GM21717 (cell line): ENCODE results near the gene TIMM10.
A peak's percentile ranks its signal among the peaks of the same experiment; 100 is the strongest.

Experiments
- ATAC-seq: cut with Tn5 transposase; IDR thresholded peaks from one replicate; pipeline ENCODE4 v1.9.1; 2021; ENCODE audit warnings: mild to moderate bottlenecking, moderate library complexity; ENCODE audit not compliant: unreplicated experiment

Gene TIMM10

DNA sequence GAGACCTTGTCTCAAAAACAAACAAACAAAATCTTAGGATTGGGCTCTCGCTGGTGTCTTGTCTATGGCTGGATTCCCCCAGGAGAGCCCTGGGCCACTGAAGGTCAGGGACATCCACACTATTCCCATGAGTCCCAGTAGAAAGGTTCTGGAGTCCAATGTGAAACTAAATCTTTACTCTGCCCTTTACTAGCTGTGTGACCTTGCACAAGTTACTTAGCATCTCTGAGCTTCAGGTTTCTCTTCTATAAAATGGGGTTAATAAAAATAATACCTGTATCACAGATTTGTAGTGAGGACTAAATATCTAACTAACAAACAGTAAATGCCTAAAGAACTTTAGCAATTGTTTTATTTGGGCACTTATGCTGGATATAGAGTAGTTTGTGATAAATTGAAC lies 24.0 kb downstream of the TIMM10 start:
- ATAC-seq = no peak

DNA sequence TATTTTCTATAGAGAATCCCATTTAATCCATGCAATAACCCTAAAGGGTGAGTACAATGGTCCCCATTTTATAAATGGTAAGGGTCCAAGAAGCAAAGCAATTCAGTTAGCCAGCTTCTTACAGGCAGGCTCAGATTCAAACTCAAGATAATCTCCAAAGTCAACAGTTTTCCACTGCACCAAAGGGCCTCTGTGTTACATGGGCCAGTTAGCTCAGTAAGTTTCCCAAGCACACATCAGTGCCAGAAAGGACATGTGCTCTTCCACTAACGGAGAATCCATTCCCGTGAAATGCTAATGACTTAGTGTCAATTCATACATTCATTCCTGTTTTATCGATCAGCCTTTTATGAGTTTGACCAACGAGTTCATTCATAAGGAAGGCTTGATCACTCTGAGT lies 26.0 kb downstream of the TIMM10 start:
- no peak for ATAC-seq

DNA sequence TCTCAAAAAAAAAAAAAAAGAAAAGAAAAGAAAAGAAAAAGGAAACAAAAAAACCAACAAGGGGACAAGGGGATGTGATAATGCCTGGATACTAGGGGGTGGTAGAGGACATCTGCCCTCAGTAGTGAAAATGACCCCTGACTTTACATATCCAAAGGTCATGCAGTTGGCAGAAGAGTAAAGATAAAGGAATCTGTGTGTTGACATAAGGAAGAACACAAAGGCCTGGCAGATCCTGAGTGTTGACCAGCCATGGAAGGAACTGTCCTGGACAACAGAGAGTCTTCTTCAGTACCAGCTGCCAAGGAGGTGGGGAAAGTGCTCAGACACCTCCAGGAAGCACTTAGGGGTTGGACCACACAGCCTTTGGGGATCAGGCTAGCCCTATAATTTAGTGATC lies 27.7 kb downstream of the TIMM10 start:
- no peak for ATAC-seq

DNA sequence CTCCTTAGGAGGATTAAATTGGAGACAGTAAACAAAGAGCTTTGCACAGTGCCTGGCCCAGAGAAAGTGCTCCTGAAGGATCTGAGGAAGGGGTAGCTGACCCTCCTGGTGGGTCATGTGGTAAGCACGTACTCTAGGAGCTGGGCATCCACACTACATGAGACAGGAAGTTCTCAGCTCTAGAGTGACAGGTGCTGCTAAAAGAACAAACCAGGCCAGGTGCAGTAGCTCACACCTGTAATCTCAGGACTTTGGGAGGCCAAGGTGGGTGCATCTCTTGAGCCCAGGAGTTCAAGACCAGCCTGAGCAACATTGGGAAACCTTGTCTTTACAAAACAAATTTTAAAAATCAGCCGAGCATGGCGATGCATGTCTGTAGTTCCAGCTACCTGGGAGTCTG lies 28.2 kb downstream of the TIMM10 start:
- ATAC-seq = no peak

DNA sequence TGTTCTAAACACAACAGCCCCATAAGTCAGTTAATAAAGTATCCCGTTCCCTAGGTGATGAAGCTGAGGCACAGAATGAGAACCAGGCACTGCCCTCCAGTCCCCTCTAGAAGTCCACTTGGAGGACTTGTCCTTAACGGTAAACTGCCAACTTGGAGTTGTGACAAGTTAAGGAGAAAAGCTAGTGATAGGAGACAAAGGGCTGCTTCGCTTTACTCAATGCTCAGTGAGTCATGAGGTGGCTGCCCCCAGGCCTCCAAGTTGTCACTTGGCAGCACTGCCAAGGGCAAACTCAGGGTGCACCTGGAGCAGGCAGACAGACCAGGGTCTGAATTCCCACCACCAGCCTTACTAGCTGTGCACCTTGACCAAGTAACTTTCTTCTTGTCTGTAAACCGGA lies 28.6 kb downstream of the TIMM10 start:
- no peak for ATAC-seq

DNA sequence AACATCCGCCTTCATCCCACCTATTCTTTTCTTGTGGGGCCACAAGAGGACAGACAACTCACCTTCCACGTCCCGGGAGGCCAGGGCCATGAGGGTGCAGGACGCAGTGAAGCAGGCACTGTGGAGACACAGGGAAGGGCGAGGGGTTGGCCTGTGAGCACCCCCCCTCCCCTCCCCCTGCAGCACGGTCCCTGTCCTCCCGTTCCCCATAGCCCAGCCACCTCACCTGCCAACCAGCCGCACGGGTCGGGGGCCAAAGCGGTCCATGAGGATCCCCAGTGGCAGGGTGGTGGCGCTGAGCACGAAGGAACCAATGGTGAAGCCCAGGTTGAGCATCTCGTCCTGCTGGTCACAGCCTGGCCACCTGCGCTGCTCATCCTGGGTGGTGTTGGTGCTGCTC lies 29.6 kb downstream of the TIMM10 start:
- no peak for ATAC-seq

DNA sequence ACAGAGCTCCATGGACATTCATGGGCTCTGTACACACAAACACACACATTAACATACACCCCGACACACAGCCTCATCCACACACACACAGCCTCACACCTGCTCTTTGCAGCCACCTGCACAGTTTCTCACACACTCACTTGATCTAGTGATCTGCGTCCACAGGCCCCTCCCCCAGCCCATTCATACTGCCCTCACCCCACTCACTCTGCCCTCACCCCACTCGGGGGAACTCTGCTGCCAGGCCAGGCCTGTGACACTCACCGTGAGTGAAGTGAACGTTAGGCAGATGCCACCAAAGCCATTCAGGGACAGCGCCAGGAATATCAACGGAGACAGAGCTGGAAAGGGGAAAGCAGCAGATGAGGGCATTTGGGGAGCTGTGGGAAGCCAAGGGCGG lies 30.0 kb downstream of the TIMM10 start:
- no peak for ATAC-seq

DNA sequence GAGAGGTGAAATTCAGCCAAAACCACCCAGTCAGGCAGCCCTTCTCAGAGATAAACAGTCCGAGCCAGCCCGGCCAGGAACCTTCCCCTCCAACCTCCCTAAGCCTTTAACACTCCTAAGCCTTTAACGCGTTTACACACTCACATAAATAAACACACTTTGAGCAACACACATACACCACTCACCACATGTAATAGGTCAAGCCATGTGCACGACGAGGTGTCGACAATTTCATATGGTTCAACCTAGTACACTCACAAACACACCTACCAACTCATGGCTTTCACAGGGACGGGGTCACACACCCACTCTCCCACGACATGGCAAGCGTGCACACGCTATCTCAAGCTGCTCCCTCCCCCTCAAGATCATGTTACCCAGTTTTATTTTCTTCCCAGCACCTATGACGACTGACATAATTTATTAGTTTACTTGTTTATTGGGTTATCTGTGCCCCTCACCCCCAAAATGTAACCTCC lies 30.5 kb downstream of the TIMM10 start:
- no peak for ATAC-seq

DNA sequence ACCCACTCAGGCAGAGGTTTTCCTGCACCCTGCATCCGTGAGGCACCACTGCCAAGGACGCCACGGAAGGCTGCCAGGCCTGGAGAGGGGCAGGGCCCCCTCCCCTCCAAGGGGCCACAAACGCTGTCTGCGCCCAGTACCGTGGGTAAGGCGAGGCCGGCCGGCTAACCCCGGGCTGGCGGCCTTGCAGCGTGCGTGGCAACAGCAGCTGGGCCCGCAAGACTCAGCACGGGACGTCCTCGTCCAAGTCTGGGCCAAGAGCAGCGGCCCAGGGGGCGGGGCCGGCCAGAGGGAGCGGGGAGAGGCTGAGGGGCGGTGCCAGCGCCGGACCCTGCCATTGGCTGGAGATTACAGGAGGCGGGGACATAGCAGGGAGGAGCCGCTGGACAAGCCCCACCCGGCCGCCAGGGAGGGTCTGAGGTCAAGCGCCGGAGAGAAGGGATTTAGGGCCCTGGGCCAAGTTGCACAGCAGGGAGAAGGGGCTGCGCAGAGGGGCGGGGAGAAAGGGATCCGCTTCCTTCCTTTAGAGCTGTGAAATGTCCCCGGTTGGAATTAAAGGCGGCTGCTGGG lies 31.1 kb downstream of the TIMM10 start:
- no peak for ATAC-seq

DNA sequence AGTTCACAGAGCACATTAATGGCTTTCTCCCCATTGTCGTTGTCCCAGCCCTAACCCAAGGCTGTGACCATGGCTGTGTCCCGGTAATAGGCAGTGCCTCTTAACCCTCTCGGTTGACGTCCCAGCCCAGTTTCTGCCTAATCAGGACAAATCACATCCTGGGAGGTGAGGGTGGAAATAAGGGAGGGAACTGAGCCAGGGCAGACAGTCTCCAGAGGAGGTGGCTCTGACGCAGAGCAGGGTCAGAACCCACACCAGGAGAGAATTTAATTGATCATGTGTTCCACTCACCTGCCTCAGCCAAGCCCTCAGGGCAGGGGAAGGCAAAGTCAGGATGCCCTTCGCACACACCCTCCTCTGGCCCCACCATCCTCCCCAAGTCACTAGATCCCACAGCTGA lies 32.0 kb downstream of the TIMM10 start:
- ATAC-seq = no peak

DNA sequence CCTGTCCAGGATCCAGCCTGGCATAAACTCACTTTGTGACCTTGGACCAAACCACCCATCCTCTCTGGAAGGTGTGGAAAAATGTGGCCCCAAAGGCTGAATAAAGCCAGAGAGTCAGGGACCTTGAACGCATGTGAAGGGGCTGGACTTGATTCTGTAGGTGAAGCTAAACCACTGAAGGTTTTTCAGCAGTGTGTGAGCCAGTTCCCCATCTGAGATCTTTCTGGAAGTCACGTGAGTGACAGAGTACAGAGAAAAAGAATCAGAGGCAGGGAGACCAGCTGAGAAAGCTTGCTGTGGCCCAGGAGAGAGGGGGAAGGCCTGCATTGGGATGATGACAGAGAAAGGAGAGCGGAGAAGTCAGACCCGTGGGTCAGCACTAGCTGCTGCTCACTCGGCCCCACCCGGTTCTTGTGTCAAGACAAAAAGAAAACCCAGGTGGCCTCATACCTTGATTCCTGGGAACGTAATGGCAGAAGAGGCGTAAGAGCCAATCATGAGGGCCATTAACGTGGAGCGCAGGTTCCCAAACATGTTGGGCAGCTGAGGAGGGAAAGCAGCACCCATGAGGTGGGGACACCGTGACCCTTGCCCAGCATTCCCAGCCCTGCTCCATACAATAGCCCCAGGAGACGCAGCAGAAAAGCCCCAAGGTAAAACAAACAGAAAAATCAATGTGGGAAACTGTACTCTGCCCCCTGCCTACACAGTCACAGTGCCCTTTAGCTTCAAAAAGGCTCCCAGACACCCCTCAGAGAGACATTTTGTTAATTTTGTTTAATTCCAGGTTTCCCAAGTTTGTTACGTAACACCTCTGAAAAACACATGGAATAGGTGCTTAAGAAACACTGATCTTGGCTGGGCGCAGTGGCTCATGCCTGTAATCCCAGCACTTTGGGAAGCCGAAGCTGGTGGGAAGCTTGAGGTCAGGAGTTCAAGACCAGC lies 33.0 kb downstream of the TIMM10 start:
- ATAC-seq = no peak

DNA sequence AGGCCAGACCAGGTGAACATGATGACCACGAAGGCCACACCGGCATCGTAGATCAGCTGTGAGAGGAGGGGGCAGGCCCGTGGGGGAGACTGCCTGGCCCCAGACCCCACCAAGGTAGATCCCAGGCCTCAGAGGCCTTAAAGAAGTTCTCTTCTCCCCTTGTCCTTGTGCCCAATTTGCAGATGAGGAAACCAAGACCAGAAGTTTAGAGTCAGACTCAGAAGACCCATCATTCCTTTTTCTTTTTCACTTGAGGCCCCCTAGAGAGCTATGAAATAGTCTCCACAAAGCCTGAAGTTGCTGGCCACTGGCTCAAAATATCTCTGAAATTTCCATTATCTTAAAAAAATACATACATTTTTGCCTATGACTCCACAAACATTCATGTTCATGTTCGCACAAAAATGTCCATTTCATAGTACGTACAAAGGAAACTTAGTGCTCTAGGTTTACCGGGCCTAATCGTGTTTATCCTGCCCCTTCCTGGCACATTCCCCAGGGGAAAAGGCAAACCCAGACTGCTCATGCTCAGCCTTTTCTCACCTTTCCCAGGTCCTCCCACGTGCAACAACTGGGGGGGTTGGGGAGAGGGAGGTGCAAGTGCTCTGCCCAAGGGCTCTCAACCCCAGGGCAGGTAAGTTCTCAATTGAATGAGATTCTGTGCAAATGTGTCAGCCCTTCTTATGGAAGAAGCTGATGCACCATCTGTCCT lies 34.3 kb downstream of the TIMM10 start:
- ATAC-seq = no peak

DNA sequence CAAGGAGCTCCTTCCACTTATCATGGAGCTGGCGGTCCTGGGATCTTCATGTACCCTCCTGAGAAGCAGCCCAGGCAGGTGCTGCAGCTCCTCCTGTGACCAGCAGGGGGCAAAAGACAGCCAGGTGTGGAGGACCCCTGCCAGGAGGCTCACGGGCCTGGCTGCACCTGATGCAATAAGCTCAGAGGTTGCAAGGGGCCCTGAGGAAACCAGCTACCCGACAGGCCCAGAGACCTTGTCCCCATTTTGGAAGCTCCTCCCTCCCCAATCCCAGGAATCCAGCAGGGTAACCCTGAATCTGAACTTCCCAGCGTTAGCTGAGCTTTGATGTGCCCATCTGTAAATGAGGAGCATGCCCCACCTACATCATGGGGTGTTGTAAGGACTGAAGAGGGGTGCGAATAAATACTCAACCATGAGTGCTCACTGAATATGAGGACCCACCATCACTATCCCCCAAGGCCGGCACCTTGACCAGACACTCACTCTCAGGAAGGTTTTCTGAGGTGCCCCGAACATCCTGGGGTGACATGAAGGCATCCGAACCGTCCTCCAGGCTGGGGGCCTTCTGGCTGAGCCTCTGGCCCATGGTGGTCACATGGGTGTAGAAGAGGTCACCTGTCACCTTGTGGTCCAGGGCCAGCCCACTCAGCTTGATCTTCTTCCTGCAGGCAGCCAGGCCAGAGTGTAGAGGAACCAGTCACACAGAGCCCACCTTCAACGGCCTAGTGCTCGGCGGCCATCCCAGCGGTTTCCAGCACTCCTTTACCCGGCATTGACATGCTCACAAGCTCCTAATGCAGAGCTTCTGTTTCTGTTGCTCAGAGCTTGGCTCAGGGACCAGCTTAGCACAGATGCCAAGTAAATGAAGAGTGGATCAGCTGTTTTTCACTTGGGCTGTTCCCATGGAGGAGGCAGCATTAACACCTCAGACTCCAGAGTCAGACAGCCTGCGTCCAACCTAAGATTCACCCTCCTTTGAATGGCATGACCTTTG lies 36.7 kb downstream of the TIMM10 start:
- peak; percentile 76 for ATAC-seq

DNA sequence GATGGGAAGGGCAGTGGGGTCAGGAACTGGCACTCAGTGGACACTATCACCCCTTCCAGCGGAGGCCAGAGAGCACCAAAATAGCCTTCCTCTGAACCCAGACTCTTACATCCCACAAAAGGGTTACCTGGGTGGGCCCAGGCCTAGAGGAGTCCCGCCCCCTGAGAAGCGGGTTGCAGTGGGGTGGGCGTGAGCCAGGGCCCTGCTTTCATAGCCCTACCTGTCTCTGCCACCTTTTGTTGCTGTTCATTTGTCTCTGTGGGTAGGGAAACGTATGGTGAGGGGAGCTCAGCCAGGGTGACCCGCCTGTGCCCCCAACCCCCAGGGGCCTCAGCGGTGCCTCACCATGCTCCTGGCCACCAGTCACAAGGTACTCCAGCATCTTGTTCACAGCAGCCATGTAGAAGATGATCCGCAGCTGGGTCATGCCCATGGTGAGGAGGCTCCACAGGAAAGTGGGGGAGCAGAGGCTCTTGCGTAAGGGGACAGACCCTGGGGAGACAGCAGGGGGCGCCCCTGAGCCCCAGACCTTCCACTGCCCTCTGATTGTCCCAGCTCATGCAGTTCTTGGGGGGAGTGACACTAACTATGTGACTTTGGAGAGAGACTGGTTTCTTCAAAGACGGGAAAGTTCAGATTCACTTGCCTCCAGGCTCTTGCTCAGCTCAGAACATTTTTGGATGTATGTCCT lies 39.0 kb downstream of the TIMM10 start:
- no peak for ATAC-seq

DNA sequence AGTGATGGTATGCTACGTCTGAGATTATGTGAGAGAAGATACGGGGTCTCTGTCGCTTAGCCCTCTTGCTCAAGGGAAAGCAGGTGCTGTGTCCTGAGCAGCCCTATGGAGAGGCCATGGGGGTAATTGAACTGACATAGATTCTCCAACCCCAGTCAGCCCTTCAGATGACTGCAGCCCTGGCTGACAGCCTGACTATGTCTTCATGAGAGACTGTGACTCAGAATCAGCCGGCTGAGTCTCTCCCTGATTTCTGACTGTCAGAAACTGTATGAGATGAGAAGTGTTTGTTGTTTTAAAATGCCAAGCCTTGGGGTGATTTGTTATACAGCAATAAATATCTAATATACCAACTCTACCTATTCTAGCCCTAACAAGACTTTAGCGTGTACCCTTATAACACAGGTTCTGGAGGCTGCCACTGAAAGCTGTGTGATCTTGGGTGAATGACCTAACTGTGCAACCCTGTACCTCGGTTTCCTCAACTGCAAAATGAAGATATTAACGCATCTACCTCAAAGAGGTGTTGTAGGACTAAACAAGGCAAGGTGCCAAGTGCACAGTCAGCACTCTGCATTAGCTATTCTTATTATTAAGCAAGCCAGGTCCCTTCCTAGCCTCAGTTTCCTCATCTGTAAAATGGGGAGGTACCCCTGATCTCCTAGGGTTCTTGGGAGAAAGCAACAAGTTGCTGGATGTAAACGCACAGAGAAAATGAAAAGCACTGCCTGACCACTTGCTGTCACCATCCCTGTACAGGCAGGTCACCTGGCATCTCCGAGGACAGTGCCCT lies 39.9 kb downstream of the TIMM10 start:
- ATAC-seq = no peak

DNA sequence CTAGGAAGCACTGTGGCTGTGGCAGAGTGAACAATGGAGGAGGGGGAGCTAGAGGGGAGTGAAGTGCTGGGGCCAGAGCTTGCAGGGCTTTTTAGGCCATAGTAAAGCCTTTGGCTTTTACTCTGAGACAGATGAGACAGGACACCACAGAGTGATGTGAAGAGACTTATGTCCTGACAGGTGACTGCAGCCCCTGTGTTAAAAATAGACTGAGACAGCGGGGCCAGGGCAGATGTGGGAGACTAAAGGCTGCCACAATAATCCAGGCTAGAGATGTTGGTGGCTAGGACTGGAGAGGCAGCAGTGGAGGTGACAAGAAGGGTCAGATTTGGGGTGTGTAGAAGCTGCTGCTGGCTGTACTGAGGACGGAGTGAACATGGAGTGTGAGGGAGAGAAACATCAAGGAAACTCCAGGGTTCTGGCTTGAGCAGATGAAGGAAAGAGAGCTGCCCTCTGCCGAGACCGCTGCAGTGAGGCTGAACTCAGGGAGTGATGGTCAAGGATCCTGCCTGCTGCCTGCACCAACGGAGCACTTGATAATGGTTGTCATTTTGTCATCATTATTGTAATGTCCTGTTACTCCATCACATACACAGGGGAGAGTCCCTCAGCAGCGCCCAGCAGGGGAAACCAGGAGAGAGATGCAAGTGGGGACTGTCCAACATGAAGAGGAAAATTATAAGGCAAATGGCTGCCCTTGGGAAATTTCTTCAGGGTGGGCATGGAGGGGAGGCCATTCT lies 42.5 kb downstream of the TIMM10 start:
- no peak for ATAC-seq

DNA sequence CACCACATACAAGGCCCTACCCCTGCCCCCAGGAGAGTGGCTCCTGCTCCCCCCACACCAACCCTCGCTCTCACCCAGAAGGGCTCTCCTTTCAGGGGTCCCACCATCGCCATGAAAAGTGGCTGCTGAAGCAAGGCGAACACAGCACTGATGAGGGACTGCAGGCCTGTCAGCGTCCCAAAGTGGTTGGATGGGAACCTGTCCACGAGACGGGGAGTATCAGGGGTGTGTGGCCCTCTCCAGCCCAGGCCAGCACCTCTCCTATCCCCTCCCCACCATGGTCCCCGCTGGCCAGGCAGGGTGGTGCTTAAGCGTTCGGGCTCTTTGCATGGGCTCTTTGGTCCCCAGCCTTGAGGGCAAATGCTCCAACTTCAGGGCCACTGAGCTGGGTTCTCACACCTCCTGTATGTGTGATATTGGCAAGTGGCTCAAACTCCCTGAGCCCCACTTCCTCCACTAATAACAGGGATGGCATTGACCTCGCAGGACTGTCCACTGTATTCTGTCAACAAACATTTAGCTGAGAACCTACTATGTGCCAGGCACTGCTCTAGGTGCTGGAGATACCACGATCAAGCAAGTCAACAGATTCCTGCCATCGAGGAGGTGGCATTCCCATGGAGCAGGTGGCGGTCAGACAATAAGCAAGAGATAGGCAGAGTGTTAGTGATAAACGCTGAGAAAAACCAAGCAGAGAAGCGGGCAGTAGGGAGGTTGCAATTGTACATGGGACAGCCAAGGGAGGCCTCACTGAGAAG lies 43.4 kb downstream of the TIMM10 start:
- no peak for ATAC-seq
